ENCODE data around the gene ZNF319. TPM values are rescaled to one million over a fixed set of nuclear protein-coding genes. Genes with fewer than 3 reads are reported as not detected.

The ZNF319 gene
- polyA plus RNA-seq, 1 donor (not counting 4 experiments of a cell fraction or from before 2014, with no cell fraction given) = 3.3 TPM

DNA sequence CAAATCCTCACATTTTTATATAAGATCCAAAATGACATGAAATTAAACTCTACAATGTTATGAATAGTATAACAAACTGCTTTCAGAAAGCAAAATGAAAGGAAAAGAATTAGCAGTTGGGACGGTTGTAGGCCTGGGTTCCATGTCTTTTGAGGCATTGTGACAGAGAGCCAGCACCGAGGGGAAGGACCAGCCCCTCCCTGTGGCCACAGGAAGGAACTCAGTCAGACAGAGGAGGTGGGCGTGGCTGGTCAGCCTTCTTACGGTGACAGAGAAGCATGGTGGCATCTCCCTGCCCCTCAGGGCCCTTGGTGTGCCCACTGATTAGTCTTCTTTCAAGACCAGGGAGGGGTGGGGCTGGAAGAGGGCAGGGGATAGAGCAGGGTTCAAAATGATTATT lies 5.7 kb downstream of the ZNF319 start:
- Histone ChIP-seq H4K20me1 (ENCODE audit: control insufficient read depth, extremely low read depth, insufficient read depth, low read length) (no peaks in the 10 kb centered on the region), H3K4me1 (ENCODE audit: control insufficient read depth, extremely low read depth, insufficient read depth, low read length) (peaks cover 25% of the 10 kb centered on the region), H3K4me2 (ENCODE audit: control insufficient read depth, extremely low read depth, insufficient read depth, low read depth, low read length) (no peak overlapping the region), H3K36me3 (ENCODE audit: control insufficient read depth in 2 of 2, extremely low read depth in 1 of 2, insufficient read depth in 2 of 2, low read length in 2 of 2) (peaks cover 8 to 20% of the 10 kb centered on the region in 2 experiments), H3K9me1 (ENCODE audit: control insufficient read depth, extremely low read depth, insufficient read depth, low read length) (peaks cover 2% of the 10 kb centered on the region), H3K9ac (ENCODE audit: control insufficient read depth, extremely low read depth, insufficient read depth, low read length) (no peak overlapping the region), H3K4me3 (ENCODE audit: control insufficient read depth in 2 of 3, extremely low read depth in 1 of 3, insufficient read depth in 2 of 3, low read depth in 1 of 3, low read length in 3 of 3) (no peak overlapping the region), H3K9me3 (ENCODE audit: control insufficient read depth, low read depth, low read length) (no peaks in the 10 kb centered on the region), H3K79me2 (ENCODE audit: control insufficient read depth, insufficient read depth, low read length) (no peaks in the 10 kb centered on the region), H3K27ac (ENCODE audit: control insufficient read depth, insufficient read depth, low read length) (no peak overlapping the region), H2AFZ (ENCODE audit: control insufficient read depth, low read length) (no peak overlapping the region), H3K27me3 (ENCODE audit: control insufficient read depth, extremely low read depth, insufficient read depth, low read length) (no peaks in the 10 kb centered on the region)
- TF ChIP-seq CTCF (optimal IDR thresholded peaks at IDR 0.05 in 1 of 3, IDR thresholded peaks at IDR 0.05 in 1 of 3, conservative IDR thresholded peaks at IDR 0.05 in 1 of 3; ENCODE audit: extremely low read depth in 1 of 3, insufficient read depth in 2 of 3, low read length in 3 of 3) (peak; percentile 44 to 59 (median 45)), EZH2 (IDR thresholded peaks at IDR 0.05; ENCODE audit: low read length) (no peak)
- FAIRE-seq (no peak), DNase-seq (ENCODE audit: low read depth, low spot score) (no peak)
- dilution Hi-C loops (cut with MboI; ENCODE audit: extremely low pct_ligation_motif_present, low sequenced_read_pairs) = no loop called here

- Histone ChIP-seq H3K4me1 (ENCODE audit: control insufficient read depth, extremely low read depth, insufficient read depth, low read length) (peaks cover 20% of the 10 kb centered on the region), H3K4me2 (ENCODE audit: control insufficient read depth, extremely low read depth, insufficient read depth, low read depth, low read length) (no peak overlapping the region), H3K4me3 (ENCODE audit: control insufficient read depth in 2 of 3, extremely low read depth in 1 of 3, insufficient read depth in 2 of 3, low read depth in 1 of 3, low read length in 3 of 3) (no peak overlapping the region)
Measured at GRCh38 chr16:57994361-57994760, 6.1 kb downstream of the ZNF319 start.

More at GRCh38 chr16:57994361-57994760, 6.1 kb downstream of the ZNF319 start:
- FAIRE-seq (no peak), DNase-seq (ENCODE audit: low read depth, low spot score) (no peak)
- TF ChIP-seq EZH2 (IDR thresholded peaks at IDR 0.05; ENCODE audit: low read length) = no peak
- TF ChIP-seq CTCF (optimal IDR thresholded peaks at IDR 0.05 in 1 of 3, IDR thresholded peaks at IDR 0.05 in 1 of 3, conservative IDR thresholded peaks at IDR 0.05 in 1 of 3; ENCODE audit: extremely low read depth in 1 of 3, insufficient read depth in 2 of 3, low read length in 3 of 3) = no peak
- H2AFZ ChIP-seq (ENCODE audit: control insufficient read depth, low read length) = no peak overlapping the region
- H4K20me1 ChIP-seq (ENCODE audit: control insufficient read depth, extremely low read depth, insufficient read depth, low read length) = no peaks in the 10 kb centered on the region
- H3K79me2 ChIP-seq (ENCODE audit: control insufficient read depth, insufficient read depth, low read length) = no peaks in the 10 kb centered on the region
- H3K9me3 ChIP-seq (ENCODE audit: control insufficient read depth, low read depth, low read length) = no peaks in the 10 kb centered on the region
- peaks cover 8 to 20% of the 10 kb centered on the region in 2 experiments for H3K36me3 ChIP-seq (ENCODE audit: control insufficient read depth in 2 of 2, extremely low read depth in 1 of 2, insufficient read depth in 2 of 2, low read length in 2 of 2)
- dilution Hi-C loops (cut with MboI; ENCODE audit: extremely low pct_ligation_motif_present, low sequenced_read_pairs) = no loop called here
- no peak overlapping the region for H3K27ac ChIP-seq (ENCODE audit: control insufficient read depth, insufficient read depth, low read length)
- no peaks in the 10 kb centered on the region for H3K27me3 ChIP-seq (ENCODE audit: control insufficient read depth, extremely low read depth, insufficient read depth, low read length)
- no peak overlapping the region for H3K9ac ChIP-seq (ENCODE audit: control insufficient read depth, extremely low read depth, insufficient read depth, low read length)
- H3K9me1 ChIP-seq (ENCODE audit: control insufficient read depth, extremely low read depth, insufficient read depth, low read length) = peaks cover 2% of the 10 kb centered on the region

All from keratinocyte (primary cell).